ENCODE results near the gene ATF6B.

Gene ATF6B

GRCh38 chr6:32074996-32075532, 53.0 kb downstream of the ATF6B start:
- no peak overlapping the region for H3K4me3 ChIP-seq (ENCODE audit: control insufficient read depth, low read depth, low read length)
- no peak for TF ChIP-seq CTCF (IDR thresholded peaks at IDR 0.05; ENCODE audit: control insufficient read depth, insufficient read depth, low read depth, low read length, missing control alignments)
- no peak for DNase-seq (ENCODE audit: low read depth)

DNA sequence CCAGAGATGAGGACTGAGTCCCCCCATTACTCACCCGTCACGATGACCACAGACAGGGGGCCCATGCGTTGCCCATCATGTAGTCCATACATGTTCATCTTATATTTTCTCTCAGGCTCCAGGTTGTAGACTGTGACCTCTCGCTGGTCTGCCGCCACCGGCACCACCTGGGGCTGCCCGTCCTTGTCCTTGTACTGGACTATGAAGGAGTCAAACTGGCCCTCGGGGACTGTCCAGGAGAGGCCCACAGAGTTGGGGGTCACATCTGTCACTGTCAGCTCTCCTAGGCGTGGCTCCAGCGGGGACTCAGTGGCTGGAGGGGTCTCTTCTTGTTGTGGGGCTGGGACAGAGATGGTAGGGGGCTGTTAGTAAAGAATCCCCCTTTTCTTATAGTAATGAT, 54.4 kb downstream of the ATF6B start:
- H3K4me3 ChIP-seq (ENCODE audit: control insufficient read depth, low read depth, low read length): no peak overlapping the region
- no peak for TF ChIP-seq CTCF (IDR thresholded peaks at IDR 0.05; ENCODE audit: control insufficient read depth, insufficient read depth, low read depth, low read length, missing control alignments)
- DNase-seq (ENCODE audit: low read depth): no peak

DNA sequence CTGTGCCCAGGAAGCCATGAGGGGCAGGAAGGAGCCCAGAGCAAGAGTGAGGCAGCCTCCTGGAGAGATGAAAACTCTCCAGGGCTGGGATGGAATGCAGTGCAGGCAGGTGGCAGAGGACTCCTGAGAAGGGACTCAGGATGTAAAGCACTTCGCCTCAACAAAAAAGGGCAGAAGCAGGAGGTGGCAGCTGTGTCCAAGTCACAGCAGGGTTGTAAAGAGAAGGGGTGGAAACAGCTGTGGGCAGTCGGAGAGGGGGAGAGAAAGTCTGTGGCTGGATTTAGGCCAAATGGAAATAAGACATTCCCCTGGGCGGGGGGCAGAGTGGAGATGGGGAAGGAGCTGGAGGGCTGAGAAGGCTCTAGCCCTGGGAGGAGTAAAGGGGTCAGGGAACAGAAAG, 54.9 kb downstream of the ATF6B start:
- DNase-seq (ENCODE audit: low read depth): no peak
- TF ChIP-seq CTCF (IDR thresholded peaks at IDR 0.05; ENCODE audit: control insufficient read depth, insufficient read depth, low read depth, low read length, missing control alignments): no peak
- no peak overlapping the region for H3K4me3 ChIP-seq (ENCODE audit: control insufficient read depth, low read depth, low read length)

- no peak for TF ChIP-seq CTCF (IDR thresholded peaks at IDR 0.05; ENCODE audit: control insufficient read depth, insufficient read depth, low read depth, low read length, missing control alignments)
- no peak overlapping the region for H3K4me3 ChIP-seq (ENCODE audit: control insufficient read depth, low read depth, low read length)
- no peak for DNase-seq (ENCODE audit: low read depth)
Observed at GRCh38 chr6:32070814-32071543, 57.1 kb downstream of the ATF6B start.

DNA sequence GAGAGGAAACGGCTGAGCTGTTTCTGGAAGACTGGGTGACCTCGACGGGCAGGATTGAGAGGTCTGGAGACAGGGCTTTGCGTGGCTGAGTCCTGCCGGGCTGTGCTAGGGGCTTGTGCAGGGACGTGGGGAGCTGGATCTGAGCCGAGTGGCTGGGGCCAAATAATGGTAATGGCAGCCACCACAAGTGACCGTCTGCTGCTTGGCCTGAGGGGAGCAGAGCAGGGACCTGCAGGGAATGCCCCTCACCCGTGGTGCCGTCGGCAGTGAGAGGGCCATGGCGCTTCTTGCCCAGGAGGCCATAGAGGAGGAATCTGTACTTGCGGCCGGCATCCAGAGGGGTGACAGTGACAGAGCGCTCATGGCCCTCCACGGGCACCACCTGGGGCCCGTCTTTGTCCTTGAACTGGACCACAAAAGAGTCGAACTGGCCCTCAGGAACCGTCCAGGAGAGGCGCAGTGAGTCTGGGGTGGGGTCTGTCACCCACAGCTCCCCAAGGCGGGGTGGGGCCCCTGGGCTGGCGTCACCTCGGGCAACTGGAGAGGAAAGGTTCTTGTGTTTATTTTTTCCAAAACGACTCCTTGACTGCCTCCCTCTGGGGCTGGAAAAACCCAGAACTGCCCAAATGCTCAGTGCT, 58.0 kb downstream of the ATF6B start:
- DNase-seq (ENCODE audit: low read depth): no peak
- TF ChIP-seq CTCF (IDR thresholded peaks at IDR 0.05; ENCODE audit: control insufficient read depth, insufficient read depth, low read depth, low read length, missing control alignments): no peak
- no peak overlapping the region for H3K4me3 ChIP-seq (ENCODE audit: control insufficient read depth, low read depth, low read length)

- TF ChIP-seq CTCF (IDR thresholded peaks at IDR 0.05; ENCODE audit: control insufficient read depth, insufficient read depth, low read depth, low read length, missing control alignments): no peak
- DNase-seq (ENCODE audit: low read depth): no peak
Observed at GRCh38 chr6:32069460-32069859, 58.6 kb downstream of the ATF6B start.

More at GRCh38 chr6:32069460-32069859, 58.6 kb downstream of the ATF6B start:
- H3K4me3 ChIP-seq (ENCODE audit: control insufficient read depth, low read depth, low read length): no peak overlapping the region

Data from AG09309 (cell line).